GM10248 (cell line): ENCODE data around the gene ABCA6.

ENCODE experiments used
- CTCF ChIA-PET: fragments of 300-600 bp; sonication (Branson Sonifier 250); formaldehyde crosslinking; extraction: SDS; loops from one replicate; lab custom pipeline; 2021; ENCODE audit warnings: antibody characterized with exemption; lab: Yijun Ruan, JAX
- POLR2A ChIA-PET: fragments of 350-650 bp; sonication (Branson Sonifier 250); formaldehyde crosslinking; extraction: SDS; loops from one replicate; lab custom pipeline; 2020; ENCODE audit warnings: antibody characterized with exemption; lab: Yijun Ruan, JAX
- DNase-seq: peaks from one replicate; pipeline ENCODE4 v3.0.0; 2012; ENCODE audit errors: extremely low spot score
- CTCF ChIP-seq: IDR thresholded peaks from 2 replicates; pipeline ENCODE4 v1.5.1; 2012; ENCODE audit warnings: mild to moderate bottlenecking, low read depth; ENCODE audit errors: extremely low read depth, missing control alignments, control extremely low read depth

Gene ABCA6

GRCh38 chr17:69117855-69118784, 23.6 kb downstream of the ABCA6 start:
- DNase-seq = peak; percentile 6
- POLR2A ChIA-PET = no interaction called here
- CTCF ChIA-PET = no interaction called here

GRCh38 chr17:69111794-69112193, 29.9 kb downstream of the ABCA6 start:
- CTCF ChIA-PET = interaction anchor here (2.0 kb wide), 1 partner anchor 9 kb away, joined by 9 read pairs; no protein-coding TSS in a partner anchor

More at GRCh38 chr17:69117855-69118784, 23.6 kb downstream of the ABCA6 start:
- no peak for TF ChIP-seq CTCF

GRCh38 chr17:69105907-69106730, 35.6 kb downstream of the ABCA6 start:
- DNase-seq = no peak
- POLR2A ChIA-PET = no interaction called here
- no peak for TF ChIP-seq CTCF
- CTCF ChIA-PET = interaction anchor here (0.8 to 1.6 kb wide), 2 partner anchors 8 to 289 kb away, joined by 3 to 4 read pairs; no protein-coding TSS in a partner anchor

More at GRCh38 chr17:69111794-69112193, 29.9 kb downstream of the ABCA6 start:
- POLR2A ChIA-PET = no interaction called here
- TF ChIP-seq CTCF = no peak
- DNase-seq = no peak

- ChIA-PET CTCF (interaction anchor here (1.0 to 2.2 kb wide), 4 partner anchors 7 to 84 kb away, joined by 3 to 9 read pairs (median 5); no protein-coding TSS in a partner anchor), POLR2A (interaction anchor here (0.5 kb wide), 1 partner anchor 1347 kb away, joined by 3 read pairs; no protein-coding TSS in a partner anchor)
- DNase-seq = no peak
- no peak for TF ChIP-seq CTCF
These were observed 38.0 kb downstream of the ABCA6 start for GRCh38 chr17:69103557-69104233.

- CTCF ChIA-PET = interaction anchor here (0.7 to 1.7 kb wide), 4 partner anchors 8 to 13 kb away, joined by 3 to 4 read pairs (median 4); no protein-coding TSS in a partner anchor
- no peak for DNase-seq
- no peak for TF ChIP-seq CTCF
- POLR2A ChIA-PET = no interaction called here
These were observed 43.1 kb downstream of the ABCA6 start for GRCh38 chr17:69098625-69099024.
